Astrocyte of the spinal cord (primary cell): ENCODE data around the gene TPK1.

Source experiments
- DNase-seq: peaks from one replicate; pipeline ENCODE4 v3.0.0; 2011; ENCODE audit warnings: low read depth, low spot score
- H3K4me3 ChIP-seq: 2 replicates; pipeline ENCODE4 v1.5.1; 2011; ENCODE audit warnings: low read depth, mild to moderate bottlenecking, low read length, moderate library complexity
- in situ Hi-C: cut with HindIII; loops from 2 replicates; pipeline ENCODE4 v1.10.0; 2017; ENCODE audit warnings: low sequenced_read_pairs
- TF ChIP-seq, protein P1 (sequence below): IDR thresholded peaks from 2 replicates; pipeline ENCODE4 v1.5.1; 2012; ENCODE audit warnings: low read depth, mild to moderate bottlenecking, low read length, inconsistent platforms

Gene TPK1

DNA sequence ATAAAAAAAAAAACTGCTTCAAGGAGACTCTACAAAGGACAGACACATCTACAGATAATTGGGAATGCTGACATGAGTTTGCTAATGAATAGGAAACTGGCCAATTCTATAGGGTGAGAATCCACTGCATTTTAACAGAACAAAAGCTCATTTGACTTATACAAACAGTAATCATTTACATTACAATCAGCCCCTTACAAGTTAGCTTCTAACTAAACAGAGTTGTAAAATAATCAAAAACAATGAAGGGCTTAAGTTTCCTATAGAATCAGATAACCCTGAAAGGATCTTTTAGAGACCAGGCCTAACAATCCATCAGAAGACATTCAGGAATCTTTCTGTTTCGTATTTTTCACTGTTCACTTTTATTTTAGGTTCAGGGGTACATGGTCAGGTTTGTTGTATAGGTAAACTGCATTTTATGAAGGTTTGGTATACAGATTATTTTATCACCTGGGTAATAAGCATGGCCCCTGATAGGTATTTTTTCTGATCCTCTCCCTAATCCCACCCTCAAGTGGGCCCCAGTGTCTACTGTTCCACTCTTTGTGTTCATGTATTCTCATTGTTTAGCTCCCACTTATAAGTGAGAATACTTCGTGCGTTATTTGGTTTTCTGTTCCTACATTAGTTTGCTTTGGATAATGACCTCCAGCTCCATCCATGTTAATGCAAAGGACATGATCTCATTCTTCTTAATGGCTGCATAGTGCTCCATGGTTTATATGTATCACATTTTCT, 301.0 kb downstream of the TPK1 start:
- no peak overlapping the region for H3K4me3 ChIP-seq
- TF ChIP-seq, protein P1, sequence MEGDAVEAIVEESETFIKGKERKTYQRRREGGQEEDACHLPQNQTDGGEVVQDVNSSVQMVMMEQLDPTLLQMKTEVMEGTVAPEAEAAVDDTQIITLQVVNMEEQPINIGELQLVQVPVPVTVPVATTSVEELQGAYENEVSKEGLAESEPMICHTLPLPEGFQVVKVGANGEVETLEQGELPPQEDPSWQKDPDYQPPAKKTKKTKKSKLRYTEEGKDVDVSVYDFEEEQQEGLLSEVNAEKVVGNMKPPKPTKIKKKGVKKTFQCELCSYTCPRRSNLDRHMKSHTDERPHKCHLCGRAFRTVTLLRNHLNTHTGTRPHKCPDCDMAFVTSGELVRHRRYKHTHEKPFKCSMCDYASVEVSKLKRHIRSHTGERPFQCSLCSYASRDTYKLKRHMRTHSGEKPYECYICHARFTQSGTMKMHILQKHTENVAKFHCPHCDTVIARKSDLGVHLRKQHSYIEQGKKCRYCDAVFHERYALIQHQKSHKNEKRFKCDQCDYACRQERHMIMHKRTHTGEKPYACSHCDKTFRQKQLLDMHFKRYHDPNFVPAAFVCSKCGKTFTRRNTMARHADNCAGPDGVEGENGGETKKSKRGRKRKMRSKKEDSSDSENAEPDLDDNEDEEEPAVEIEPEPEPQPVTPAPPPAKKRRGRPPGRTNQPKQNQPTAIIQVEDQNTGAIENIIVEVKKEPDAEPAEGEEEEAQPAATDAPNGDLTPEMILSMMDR = no peak
- no peak for DNase-seq
- in situ Hi-C loops = no loop called here

DNA sequence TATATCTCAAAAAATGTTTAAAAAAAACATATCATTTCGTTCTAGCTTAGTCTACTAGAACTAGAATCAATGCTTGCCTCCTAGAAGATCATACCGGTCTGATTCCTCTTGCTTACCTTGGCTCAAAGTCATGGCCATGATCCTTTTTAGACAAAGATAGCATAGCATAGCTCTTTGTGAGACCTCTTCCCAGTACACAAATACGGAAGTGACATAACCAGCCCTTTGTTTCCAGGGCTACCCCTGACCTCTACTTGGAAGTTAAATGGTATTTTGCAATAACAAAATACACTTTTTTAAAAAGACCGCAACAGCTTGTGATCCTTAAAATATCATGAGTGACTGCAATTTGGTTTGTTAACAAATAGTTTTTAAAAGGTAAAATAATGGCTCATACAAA, 301.7 kb downstream of the TPK1 start:
- no peak for DNase-seq
- in situ Hi-C loops = no loop called here
- H3K4me3 ChIP-seq = no peak overlapping the region
- TF ChIP-seq, protein P1 = no peak

- in situ Hi-C loops = no loop called here
- H3K4me3 ChIP-seq = no peak overlapping the region
- TF ChIP-seq, protein P1 = no peak
- DNase-seq = no peak
Observed at GRCh38 chr7:144531181-144531580, 304.7 kb downstream of the TPK1 start.

DNA sequence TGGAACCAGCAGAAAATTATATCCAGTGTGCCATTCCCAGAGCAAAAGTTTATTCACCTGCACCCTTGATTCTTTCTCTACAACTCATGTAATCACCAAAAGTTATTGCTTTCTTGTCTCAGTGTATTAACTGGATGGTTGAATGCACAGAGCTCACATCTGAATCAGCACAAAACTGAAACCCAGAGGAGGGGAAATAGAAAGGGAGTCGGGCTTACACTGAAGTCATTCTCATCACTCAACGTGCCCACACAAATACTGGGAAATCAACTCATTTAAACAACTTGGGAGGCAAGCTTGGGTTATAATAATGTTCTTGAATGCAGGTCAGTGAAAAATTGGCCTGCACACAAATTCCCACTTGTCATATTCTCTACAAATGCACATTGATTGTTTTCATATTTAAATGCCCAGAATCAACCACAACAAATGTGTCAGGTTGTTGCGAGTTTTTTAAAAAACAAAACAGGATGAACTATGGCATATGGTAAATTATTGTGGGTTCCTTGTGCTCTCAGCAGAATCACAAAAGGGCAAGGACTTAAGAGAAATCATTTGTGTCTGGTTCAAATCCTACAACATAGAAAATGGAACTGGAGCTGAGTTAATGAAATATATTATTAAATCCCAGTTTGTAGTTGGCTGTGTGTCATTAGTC, 306.5 kb downstream of the TPK1 start:
- in situ Hi-C loops = no loop called here
- no peak for DNase-seq
- no peak overlapping the region for H3K4me3 ChIP-seq
- TF ChIP-seq, protein P1 = no peak

DNA sequence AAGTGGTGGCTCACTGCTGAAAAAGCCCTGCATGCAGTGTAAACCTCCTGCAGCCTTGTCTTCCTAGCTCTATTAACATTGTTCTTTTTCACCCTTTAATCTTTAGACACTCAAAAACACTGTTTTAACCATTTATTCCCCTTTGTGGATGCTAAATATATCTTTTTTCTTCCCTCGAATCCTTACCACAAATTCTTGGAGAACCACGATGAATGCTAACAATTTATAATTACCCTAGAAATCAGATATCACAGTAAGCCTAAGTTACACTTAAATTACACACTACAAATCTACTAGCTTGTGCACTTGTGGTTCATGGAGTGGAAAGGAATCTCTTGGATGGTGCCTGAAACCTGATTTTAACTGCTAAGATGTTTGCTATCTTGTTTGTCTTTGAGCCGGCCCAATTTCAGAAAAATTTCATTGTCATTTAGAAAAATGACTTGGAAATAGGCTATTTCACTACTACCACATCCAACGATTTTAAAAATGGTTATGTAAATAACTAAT, 307.3 kb downstream of the TPK1 start:
- DNase-seq = no peak
- no peak overlapping the region for H3K4me3 ChIP-seq
- in situ Hi-C loops = no loop called here
- TF ChIP-seq, protein P1 = no peak

- TF ChIP-seq, protein P1 = no peak
- in situ Hi-C loops = no loop called here
- H3K4me3 ChIP-seq = no peak overlapping the region
- DNase-seq = no peak
Observed at GRCh38 chr7:144527051-144527471, 308.8 kb downstream of the TPK1 start.
